Neural cell (in vitro differentiated cells): ENCODE results near the gene ZMYM1. TPM values are rescaled to one million over a fixed set of nuclear protein-coding genes. Genes with fewer than 3 reads are reported as not detected.

Experiments used
- H2AFZ ChIP-seq: fragments of 200-600, 300-800 bp; sonication (generic), shearing (Covaris generic); 2 replicates; pipeline ENCODE4 v1.6.0; 2014; ENCODE audit warnings: low read depth, mild to moderate bottlenecking, antibody characterized with exemption, low read length, moderate library complexity
- H3F3A ChIP-seq: fragments of 200-600 bp; shearing (Covaris generic); 2 replicates; pipeline ENCODE4 v1.6.1; 2016; ENCODE audit warnings: mild to moderate bottlenecking, moderate library complexity, mixed read lengths, antibody characterized with exemption, low read length; ENCODE audit not compliant: insufficient read depth, poor library complexity, severe bottlenecking
- H3K27ac ChIP-seq: fragments of 200-600, 300-800 bp; sonication (generic), shearing (Covaris generic); 2 replicates; pipeline ENCODE4 v1.5.1; 2014; ENCODE audit warnings: mild to moderate bottlenecking, low read length, moderate library complexity
- H3K27me3 ChIP-seq: fragments of 300-800, 200-600 bp; sonication (generic), shearing (Covaris generic); 2 replicates; pipeline ENCODE4 v1.6.0; 2014; ENCODE audit warnings: mild to moderate bottlenecking, low read depth, low read length, moderate library complexity; ENCODE audit not compliant: insufficient read depth
- H3K36me3 ChIP-seq: fragments of 300-800, 200-600 bp; sonication (generic), shearing (Covaris generic); 2 replicates; pipeline ENCODE4 v1.5.1; 2014; ENCODE audit warnings: mild to moderate bottlenecking, antibody characterized with exemption, low read length, moderate library complexity; ENCODE audit not compliant: insufficient read depth
- H3K4me2 ChIP-seq: fragments of 300-800, 200-600 bp; sonication (generic), shearing (Covaris generic); 2 replicates; pipeline ENCODE4 v1.6.0; 2014; ENCODE audit warnings: mild to moderate bottlenecking, low read length
- H3K4me3 ChIP-seq: fragments of 300-800, 200-600 bp; sonication (generic), shearing (Covaris generic); 2 replicates; pipeline ENCODE4 v1.5.1; 2014; ENCODE audit warnings: mild to moderate bottlenecking, low read length, moderate library complexity
- H3K79me2 ChIP-seq: fragments of 200-600 bp; shearing (Covaris generic); replicated peaks from 2 replicates; pipeline ENCODE4 v1.6.0; 2014; ENCODE audit warnings: mild to moderate bottlenecking, low read length, moderate library complexity; ENCODE audit not compliant: insufficient read depth
- H3K9ac ChIP-seq: fragments of 300-800, 200-600 bp; sonication (generic), shearing (Covaris generic); 2 replicates; pipeline ENCODE4 v1.6.1; 2016; ENCODE audit warnings: mild to moderate bottlenecking, low read length, mixed read lengths
- H3K9me2 ChIP-seq: fragments of 200-600 bp; shearing (Covaris generic); 2 replicates; pipeline ENCODE4 v1.6.1; 2016; ENCODE audit warnings: mild to moderate bottlenecking, low read length, mixed read lengths; ENCODE audit not compliant: insufficient read depth
- H3K9me3 ChIP-seq: fragments of 200-600, 300-800 bp; sonication (generic), shearing (Covaris generic); 2 replicates; pipeline ENCODE4 v1.6.1; 2016; ENCODE audit warnings: mild to moderate bottlenecking, mixed run types, low read length, moderate library complexity, mixed read lengths
- H4K20me1 ChIP-seq: fragments of 200-600 bp; shearing (Covaris generic); 2 replicates; pipeline ENCODE4 v1.6.1; 2016; ENCODE audit warnings: mild to moderate bottlenecking, mixed run types; ENCODE audit not compliant: insufficient read depth
- CTCF ChIP-seq: fragments of 450-650 bp; IDR thresholded peaks from 2 replicates; pipeline ENCODE4 v1.5.1; 2014; ENCODE audit warnings: antibody characterized with exemption, mild to moderate bottlenecking, moderate library complexity; ENCODE audit not compliant: poor library complexity, severe bottlenecking
- EP300 ChIP-seq: fragments of 450-650 bp; conservative IDR thresholded peaks from 2 replicates; pipeline ENCODE4 v1.6.1; 2014; ENCODE audit warnings: antibody characterized with exemption, mild to moderate bottlenecking, moderate library complexity; ENCODE audit not compliant: poor library complexity, severe bottlenecking
- EZH2 ChIP-seq: fragments of 200-600, 300-800 bp; shearing (Covaris generic), sonication (generic); IDR thresholded peaks from 2 replicates; pipeline ENCODE4 v1.6.1; 2014; ENCODE audit warnings: antibody characterized with exemption, low read length, borderline replicate concordance, mild to moderate bottlenecking; ENCODE audit not compliant: insufficient read depth, poor library complexity, severe bottlenecking
- MXI1 ChIP-seq: fragments of 450-650 bp; conservative IDR thresholded peaks from 2 replicates; pipeline ENCODE4 v1.6.1; 2014; ENCODE audit warnings: antibody characterized with exemption, mild to moderate bottlenecking; ENCODE audit not compliant: poor library complexity, severe bottlenecking
- POLR2AphosphoS5 ChIP-seq: IDR thresholded peaks from 2 replicates; pipeline ENCODE4 v1.6.1; 2012
- RAD21 ChIP-seq: fragments of 450-650 bp; conservative IDR thresholded peaks from 2 replicates; pipeline ENCODE4 v1.6.1; 2014; ENCODE audit warnings: antibody characterized with exemption, mild to moderate bottlenecking, moderate library complexity
- REST ChIP-seq: IDR thresholded peaks from 2 replicates; pipeline ENCODE4 v1.6.1; 2012; ENCODE audit warnings: borderline replicate concordance
- SMC3 ChIP-seq: fragments of 450-650 bp; conservative IDR thresholded peaks from 2 replicates; pipeline ENCODE4 v1.6.1; 2014; ENCODE audit warnings: antibody characterized with exemption, mild to moderate bottlenecking, moderate library complexity; ENCODE audit not compliant: poor library complexity
- TAF1 ChIP-seq: IDR thresholded peaks from 2 replicates; pipeline ENCODE4 v1.6.1; 2012; ENCODE audit warnings: low read depth
- polyA plus RNA-seq: library from polyadenylated mRNA; depleted of rRNA; stranded (reverse); fragments of >200 nt; gene quantifications from 2 replicates; pipeline ENCODE4 v1.2.3, GENCODE V29; 2014

ZMYM1 gene
- polyA plus RNA-seq, 1 donor from 2014 or later = 14.1 TPM

- Histone ChIP-seq H3K36me3 (no peaks in the 10 kb centered on the region), H2AFZ (no peak overlapping the region), H3F3A (no peaks in the 10 kb centered on the region), H3K79me2 (no peaks in the 10 kb centered on the region), H3K4me2 (no peak overlapping the region), H3K9me3 (no peaks in the 10 kb centered on the region), H3K27me3 (no peaks in the 10 kb centered on the region), H4K20me1 (no peaks in the 10 kb centered on the region), H3K9ac (no peak overlapping the region), H3K9me2 (no peaks in the 10 kb centered on the region), H3K4me3 (no peak overlapping the region), H3K27ac (no peak overlapping the region)
- TF ChIP-seq EZH2 (no peak), RAD21 (no peak), POLR2AphosphoS5 (no peak), TAF1 (no peak), REST (no peak), CTCF (no peak), MXI1 (no peak), SMC3 (no peak), EP300 (no peak)
Measured at GRCh38 chr1:35126546-35126945, 47.4 kb downstream of the ZMYM1 start.

GRCh38 chr1:35129080-35129479, 49.9 kb downstream of the ZMYM1 start:
- no peaks in the 10 kb centered on the region for H3K9me2 ChIP-seq
- H3K27me3 ChIP-seq = no peaks in the 10 kb centered on the region
- no peak overlapping the region for H3K9ac ChIP-seq
- H3K36me3 ChIP-seq = no peaks in the 10 kb centered on the region
- no peak for TF ChIP-seq POLR2AphosphoS5
- no peak for TF ChIP-seq MXI1
- no peak for TF ChIP-seq SMC3
- no peak for TF ChIP-seq TAF1
- no peak overlapping the region for H3K4me2 ChIP-seq
- H3F3A ChIP-seq = no peaks in the 10 kb centered on the region
- H3K4me3 ChIP-seq = no peak overlapping the region
- no peak overlapping the region for H3K27ac ChIP-seq
- no peaks in the 10 kb centered on the region for H3K79me2 ChIP-seq
- no peak overlapping the region for H2AFZ ChIP-seq
- no peaks in the 10 kb centered on the region for H4K20me1 ChIP-seq
- H3K9me3 ChIP-seq = no peaks in the 10 kb centered on the region

- H3K36me3 ChIP-seq = no peaks in the 10 kb centered on the region
- TF ChIP-seq POLR2AphosphoS5 (no peak), CTCF (no peak), REST (no peak), RAD21 (no peak), EP300 (no peak), TAF1 (no peak), MXI1 (no peak), SMC3 (no peak), EZH2 (no peak)
- no peaks in the 10 kb centered on the region for H3K27me3 ChIP-seq
- H3K9me2 ChIP-seq = no peaks in the 10 kb centered on the region
- H3K27ac ChIP-seq = no peak overlapping the region
- H3K79me2 ChIP-seq = no peaks in the 10 kb centered on the region
- no peak overlapping the region for H2AFZ ChIP-seq
- H3K9me3 ChIP-seq = no peaks in the 10 kb centered on the region
- H4K20me1 ChIP-seq = no peaks in the 10 kb centered on the region
- H3K4me2 ChIP-seq = no peak overlapping the region
- no peaks in the 10 kb centered on the region for H3F3A ChIP-seq
- no peak overlapping the region for H3K4me3 ChIP-seq
- no peak overlapping the region for H3K9ac ChIP-seq
Measured at GRCh38 chr1:35136780-35137179, 57.6 kb downstream of the ZMYM1 start.
